ENCODE data around the gene ATP5PB.

The ATP5PB gene

DNA sequence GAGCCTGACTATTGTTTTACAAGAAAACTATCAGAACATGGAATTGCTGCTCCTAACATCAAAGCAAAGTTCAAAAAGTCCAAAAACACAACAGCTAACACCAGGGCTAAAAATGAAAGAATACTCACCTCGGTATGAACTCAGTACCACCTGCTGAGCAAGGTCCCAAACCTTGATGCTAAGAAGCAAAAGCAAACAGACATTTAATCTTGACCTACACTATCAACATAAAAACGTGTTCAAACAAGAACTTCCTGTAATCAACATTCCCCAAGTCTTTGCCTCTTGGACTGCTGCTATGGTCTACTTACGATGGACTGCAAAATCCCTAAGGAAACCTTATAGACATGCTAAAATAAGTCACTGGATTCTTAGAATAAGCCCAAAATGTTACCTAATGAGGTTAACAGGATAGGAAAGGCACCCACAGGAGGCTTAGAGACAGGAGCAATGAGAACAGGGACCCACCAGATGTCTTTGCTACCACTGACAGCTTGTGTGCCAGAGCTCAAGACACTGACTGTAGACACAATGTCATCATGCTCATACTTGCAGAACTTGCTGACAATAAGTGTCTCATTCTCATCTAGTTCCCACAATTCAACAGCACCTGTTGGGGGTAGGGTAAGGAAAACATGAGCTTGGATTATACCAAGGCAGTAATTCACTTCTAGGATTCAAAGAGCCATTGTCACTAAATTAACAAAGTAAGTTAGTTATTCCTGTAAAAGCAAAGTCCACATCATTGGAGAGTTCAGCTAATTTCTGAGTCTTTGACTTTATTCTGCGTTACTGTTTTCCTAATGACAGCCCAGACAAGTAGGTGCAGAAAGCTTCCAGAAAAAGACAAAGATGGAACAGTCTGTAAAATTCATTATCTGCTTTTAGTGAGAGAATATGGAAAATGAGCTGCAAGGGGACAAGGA, 2.0 kb upstream of the ATP5PB start:
- DNase-seq, result no peak

DNA sequence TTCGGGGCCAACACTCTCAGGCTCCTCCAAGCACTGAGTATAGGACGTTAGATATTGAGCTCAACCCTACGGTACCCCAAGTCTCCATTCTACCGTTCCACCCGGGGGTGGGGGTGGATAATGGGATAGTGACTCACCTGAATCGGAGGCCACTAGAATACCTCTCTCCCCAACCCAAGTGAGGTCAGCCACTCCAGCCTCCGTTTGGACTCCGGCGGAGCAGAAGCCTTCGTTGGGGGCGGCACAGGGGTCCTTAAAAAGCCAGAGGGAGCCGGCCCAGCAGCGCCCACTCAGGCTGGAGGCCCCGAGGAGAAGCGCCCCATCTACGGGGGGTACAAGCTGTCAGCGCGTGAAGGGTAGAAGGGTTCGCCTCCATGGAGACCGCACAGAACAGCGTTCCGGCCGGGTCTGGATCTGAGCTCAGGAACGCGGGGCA, 764 bp upstream of the ATP5PB start:
- peak; percentile 21 for DNase-seq

GRCh38 chr1:111449703-111450017, 396 bp downstream of the ATP5PB start:
- DNase-seq, result no peak

- no peak for DNase-seq
These were observed 921 bp downstream of the ATP5PB start for GRCh38 chr1:111450185-111450584.

GRCh38 chr1:111452581-111452980, 3.3 kb downstream of the ATP5PB start:
- DNase-seq, result no peak

DNA sequence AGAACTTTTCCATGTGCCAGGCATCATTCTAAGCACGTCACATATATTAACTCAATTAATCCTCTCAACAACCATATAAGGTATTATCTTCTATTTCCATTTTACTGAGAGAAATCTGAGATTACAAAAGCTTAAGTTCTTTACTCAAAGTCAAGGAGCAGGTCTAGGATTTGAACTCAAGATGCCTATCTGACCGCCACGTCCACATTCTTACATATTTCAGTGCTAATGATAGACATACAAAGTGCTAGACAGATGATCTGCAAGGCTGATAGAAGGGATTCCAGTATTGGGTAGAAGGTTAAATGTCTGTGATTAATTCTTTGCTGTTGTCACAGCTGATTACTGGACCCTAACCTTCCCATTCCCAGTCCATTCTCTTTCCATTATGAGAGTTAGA, 4.4 kb downstream of the ATP5PB start:
- DNase-seq, result no peak

DNA sequence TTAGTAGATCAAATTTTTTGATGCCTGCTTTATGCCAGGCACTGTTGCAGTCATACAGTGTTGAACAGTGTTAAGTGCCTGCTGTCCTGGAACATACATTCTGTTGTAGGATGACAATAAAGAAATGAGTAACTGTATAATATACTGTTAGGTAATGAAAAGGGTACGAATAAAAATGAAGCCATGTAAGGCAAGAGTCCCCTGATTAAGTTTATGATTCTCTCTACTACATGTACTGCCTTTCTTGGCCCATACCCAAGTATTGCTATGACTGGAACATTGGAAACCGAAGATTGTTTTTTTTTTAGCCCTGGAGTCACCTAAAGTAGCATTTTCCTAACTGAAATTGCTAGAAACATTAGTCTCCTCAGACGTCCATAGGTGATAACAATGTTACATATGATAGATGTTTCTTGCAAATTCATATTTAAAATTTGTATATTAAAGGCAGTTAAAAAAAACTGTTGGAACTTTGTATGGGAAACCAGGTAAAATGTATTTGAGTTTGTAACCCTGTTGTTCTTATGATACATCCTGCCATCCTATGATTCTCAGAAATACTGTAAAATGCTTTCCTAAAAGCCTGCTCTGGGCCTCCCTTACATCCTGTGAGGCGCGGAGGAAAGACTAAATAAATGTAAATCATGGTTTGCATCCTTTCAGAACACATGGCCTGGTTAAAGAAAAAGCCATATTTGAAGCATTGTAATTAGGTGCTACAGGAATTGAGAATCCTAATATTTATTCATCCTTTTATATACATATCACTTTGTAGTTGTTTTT, 5.8 kb downstream of the ATP5PB start:
- no peak for DNase-seq

GRCh38 chr1:111455642-111456031, 6.4 kb downstream of the ATP5PB start:
- DNase-seq, result no peak

DNA sequence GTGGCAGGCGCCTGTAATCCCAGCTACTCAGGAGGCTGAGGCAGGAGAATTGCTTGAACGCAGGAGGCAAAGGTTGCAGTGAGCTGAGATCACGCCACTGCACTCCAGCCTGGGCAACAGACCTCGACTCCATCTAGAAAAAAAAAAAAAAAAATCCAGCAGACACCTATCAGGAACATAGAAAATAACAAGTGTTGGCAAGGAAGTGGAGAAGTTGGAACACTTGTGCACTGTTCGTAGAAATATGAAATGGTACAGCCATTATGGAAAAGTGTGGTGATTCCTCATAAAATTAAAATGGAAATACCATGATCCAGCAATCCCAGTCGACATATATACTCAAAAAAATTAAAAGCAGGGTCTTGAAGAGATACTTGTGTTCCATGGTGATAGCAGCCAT, 12.5 kb downstream of the ATP5PB start:
- no peak for DNase-seq

DNA sequence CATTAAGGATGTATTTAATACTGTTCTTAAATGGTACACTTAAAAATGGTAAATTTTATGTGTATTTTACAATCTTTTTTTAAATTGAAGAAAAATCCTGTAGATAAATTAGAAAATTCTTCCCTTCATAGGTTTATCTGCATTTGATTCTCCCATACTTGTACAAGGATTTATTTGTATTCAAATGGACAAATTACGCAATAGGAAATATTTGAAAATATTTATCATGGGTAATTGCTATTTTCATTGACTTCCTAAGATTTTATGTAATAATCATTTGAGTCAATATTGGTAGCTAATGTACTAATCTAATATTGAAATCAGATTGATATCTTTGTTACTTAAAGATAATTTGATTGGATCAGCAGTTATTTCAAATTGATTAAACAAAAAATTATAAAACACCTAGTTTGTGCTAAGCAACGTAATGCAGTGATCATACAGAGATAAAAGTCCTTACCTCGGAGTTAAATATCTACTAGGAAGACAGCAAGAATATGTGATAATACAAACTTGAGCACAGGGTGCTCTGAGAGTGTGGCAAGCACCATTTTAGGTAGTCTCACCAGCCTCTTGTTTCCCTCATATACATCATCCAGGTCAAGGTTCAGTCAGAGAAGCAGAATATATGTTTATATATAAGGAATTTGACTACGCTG, 13.2 kb downstream of the ATP5PB start:
- no peak for DNase-seq

DNA sequence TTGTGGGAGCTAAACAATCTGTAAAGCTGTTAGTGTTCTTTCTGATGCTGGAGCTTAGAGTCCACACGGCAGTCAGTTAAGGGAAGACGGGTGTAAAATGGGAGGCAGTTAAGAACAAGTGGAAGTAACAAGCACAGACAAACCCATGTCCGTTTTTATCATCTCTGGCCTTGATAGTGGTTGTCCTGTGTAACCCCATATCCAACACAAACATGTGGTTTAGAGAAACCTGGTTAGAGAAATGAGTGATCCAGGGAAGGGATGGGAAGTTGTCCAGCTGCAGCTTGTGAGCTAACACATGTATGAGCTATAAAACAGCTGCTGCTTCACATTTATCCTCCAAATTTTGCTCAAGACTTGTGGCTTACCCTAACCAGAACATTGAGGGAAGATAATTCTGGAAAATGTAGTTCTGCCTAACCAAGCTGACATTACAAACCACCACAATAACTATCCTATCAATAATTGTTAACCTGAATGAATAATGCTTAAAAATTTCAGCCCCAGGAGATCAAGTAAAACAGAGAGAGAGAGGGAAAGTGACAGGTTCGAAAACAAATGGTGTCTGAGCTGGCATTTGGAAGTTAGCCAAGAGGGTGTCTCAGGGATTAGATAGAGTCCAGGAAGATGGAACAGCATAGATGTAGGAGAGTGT, 13.9 kb downstream of the ATP5PB start:
- no peak for DNase-seq

GRCh38 chr1:111465754-111466153, 16.5 kb downstream of the ATP5PB start:
- DNase-seq, result no peak

DNA sequence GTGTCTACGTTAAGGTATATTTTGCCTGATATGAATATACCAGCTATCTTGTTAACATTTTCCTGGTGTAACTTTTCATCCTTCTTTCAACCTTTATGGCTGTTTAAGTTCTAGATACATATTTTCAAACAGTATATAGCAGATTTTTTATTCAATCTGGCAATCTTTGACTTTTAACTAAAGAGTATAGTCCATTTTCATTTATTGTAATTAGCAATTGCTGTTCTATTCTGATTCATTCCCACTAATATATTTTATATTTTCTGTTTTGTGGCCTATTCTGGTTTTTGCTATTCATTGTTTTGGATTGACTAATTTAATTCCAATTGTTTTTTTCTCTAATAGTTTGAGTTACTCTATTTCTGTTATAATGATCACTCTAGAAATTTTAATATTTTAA, 17.2 kb downstream of the ATP5PB start:
- no peak for DNase-seq

DNA sequence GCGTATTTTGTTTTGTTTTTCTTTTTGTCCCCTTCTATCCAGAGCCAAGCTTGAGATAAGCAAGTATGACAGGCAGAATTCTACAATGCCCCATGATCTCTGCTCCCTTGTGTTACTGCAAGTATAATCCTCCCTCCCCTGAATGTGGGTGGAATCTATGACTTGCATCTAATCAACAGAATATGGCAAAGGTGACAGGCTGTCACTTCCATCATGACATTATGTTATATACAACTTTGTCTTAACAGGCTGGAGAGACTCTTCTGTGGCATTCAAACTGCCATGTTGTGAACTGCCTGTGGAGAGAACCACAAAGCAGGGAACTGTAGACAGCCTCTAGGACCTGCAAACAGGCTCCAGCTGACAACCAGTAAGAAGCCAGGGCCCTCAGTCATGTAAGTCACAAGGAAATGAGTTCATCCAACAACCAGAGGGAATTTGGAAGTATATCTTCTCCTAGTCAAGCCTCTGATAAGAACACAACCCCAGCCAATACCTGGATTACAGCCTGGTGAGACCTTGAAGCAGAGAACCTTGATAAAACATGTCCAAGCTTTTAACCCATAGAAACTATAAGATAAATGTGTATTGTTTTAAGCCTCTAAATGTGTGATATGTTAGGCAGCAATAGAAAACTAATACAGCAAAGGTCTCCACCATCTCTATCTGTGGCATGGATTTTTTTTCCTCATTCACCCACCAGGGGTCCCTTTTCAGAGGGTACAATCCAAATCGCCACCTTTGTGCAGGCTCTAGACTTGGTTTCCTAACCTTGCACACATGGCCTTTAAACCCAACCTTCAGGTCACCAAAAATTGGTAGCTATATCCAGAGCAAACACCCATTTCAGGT, 18.8 kb downstream of the ATP5PB start:
- no peak for DNase-seq

GRCh38 chr1:111468717-111469100, 19.4 kb downstream of the ATP5PB start:
- DNase-seq, result no peak

DNA sequence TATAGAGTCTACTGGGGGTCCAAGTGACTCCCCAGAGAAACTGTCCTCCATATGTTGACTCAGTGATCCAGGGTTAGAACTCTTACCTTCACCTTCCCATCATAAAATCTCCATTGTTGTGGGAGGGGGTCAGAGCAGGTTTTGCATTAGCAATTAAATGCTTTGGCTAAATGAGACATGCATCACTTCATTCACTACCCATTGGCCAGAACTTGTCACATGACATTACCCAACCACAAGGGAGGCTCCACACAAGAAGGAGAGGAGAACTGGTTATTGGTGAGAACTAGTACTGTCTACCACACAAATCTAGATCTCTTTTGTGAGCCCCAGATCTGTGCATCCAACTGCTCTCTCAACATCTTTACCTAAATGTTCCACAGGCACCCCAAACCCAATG, 20.3 kb downstream of the ATP5PB start:
- no peak for DNase-seq

DNA sequence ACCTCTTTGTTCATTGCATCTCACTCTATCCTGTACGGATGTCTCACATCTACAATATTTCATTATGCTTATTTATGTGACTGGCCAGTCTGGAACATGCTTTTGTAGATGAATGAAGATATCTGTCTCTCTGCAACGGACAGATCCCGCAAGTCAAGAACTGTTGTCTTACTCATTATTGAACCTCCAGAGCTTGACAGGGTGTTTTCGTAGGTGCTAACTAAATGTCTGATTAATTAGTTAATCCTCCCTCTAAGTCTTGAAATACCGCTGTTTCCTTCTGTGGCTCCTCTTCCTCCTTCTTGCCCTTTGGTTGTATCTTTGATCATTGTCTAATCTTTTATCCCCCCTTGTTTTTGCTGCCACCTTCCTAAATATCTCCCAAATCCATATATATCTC, 21.3 kb downstream of the ATP5PB start:
- DNase-seq, result no peak

DNA sequence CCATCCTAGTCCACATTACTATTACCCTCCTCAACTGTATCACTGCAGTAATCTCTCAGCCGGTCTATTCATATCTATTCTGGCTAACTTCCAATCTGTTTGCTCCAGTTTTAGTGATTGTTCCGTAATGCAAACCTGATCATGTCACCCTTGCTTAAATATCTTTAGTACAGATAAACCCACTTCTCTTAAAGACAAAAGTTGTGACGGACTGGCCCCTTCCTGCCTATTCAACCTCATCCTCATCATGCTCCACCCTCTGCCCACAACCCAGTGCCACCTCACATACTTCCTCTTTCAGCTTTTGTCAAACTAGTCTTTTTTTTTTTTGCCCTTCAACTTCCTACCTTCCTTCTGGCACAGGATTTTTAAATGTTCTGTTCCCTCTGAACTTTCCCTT, 21.7 kb downstream of the ATP5PB start:
- DNase-seq, result peak; percentile 52

DNA sequence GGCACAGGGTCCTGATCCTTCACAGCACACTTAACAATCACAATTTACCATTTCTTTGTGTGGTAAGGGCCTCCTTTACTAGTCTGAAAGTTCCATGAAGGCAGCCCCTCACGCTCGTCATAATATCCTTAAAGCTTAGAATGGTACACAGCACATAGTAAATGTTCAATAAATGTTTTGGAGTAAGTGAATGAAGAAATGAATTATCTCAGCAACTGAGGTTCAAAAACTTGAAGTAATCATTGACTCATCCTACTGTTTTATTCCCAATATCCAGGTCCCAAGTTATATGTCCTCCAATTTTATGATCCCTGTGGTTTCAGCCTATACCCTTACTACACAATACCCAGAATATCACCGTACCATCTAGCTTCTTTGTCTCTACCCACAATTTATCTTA, 22.3 kb downstream of the ATP5PB start:
- DNase-seq, result no peak

DNA sequence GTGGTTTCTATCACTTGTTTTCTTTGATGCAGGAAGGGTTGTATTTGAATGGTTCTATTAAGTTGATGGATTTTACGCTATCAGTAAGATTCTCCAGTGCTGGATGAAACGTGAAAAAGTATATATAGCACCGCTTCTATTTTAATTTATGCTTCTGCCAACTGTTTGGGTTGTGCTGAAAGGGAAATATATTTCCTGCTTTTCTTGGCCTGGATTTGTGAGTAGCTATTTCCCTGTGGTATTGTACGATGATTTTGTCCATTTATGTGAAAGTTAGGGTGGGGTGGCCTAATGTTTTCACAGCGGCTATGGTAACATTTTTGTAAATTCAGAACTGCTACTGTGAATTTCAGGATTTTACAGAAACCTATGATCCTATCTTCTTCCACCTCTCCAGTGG, 24.8 kb downstream of the ATP5PB start:
- no peak for DNase-seq

GRCh38 chr1:111474521-111474920, 25.3 kb downstream of the ATP5PB start:
- no peak for DNase-seq

DNA sequence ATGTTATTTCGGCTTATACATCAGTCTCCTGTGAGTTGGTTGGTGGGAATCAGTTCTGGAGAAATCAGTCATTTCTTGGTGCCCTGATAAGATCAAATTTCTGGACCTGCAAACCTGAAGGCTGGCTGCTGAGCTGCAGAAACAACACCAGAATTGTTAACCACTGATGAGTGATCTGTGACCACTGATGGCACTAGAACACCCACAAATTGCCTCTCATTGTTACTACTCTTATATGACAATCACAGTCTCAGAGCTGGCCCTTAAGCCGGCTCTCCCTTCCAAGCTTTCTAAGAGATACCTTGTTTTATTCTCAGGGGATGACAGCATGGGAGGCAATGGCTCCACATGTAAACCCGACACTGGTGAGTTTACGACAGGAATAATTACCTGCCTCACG, 26.4 kb downstream of the ATP5PB start:
- DNase-seq, result no peak

All from activated naive CD4-positive, alpha-beta T cell treated with anti-CD3 and anti-CD28 coated beads, Interleukin-2, amount 50 U/mL, for 16 hours (primary cell).